Ovary (tissue), 9 donors: Measurements from ENCODE around the gene ATF3. TPM values are rescaled to one million over a fixed set of nuclear protein-coding genes. Genes with fewer than 3 reads are reported as not detected.

ENCODE experiments used
- DNase-seq, 5 donors: peaks; one replicate each; pipeline ENCODE4 v3.0.0-alpha.2; 2019 to 2020
- H3K27ac ChIP-seq, 2 donors: fragments of 200-600 bp; one replicate each; pipeline versions ENCODE4 v1.5.1 to v1.8.0; 2019 to 2022
- H3K27me3 ChIP-seq: fragments of 200-600 bp; one replicate; pipeline ENCODE4 v1.8.0; 2022
- H3K36me3 ChIP-seq: fragments of 200-600 bp; sonication (generic); one replicate; pipeline ENCODE4 v1.5.1; 2019
- H3K4me1 ChIP-seq: one replicate; pipeline ENCODE4 v1.8.1; 2013; ENCODE audit warnings: mild to moderate bottlenecking, moderate library complexity; ENCODE audit not compliant: insufficient read depth
- H3K4me3 ChIP-seq: fragments of 200-600 bp; sonication (generic); one replicate; pipeline ENCODE4 v1.5.1; 2017
- H3K9me3 ChIP-seq, 2 donors: fragments of 200-600 bp in 1 of 2; sonication (generic) in 1 of 2; one replicate each; pipeline versions ENCODE4 v1.5.1 to v1.8.1; 2013 to 2019; ENCODE audit warnings: mild to moderate bottlenecking in 1 of 2, moderate library complexity in 1 of 2
- EP300 ChIP-seq: sonication (generic); formaldehyde crosslinking; IDR thresholded peaks from one replicate; pipeline ENCODE4 v1.6.1; 2017; ENCODE audit warnings: antibody characterized with exemption
- POLR2A ChIP-seq: fragments of 450-650 bp; IDR thresholded peaks from one replicate; pipeline ENCODE4 v1.6.1; 2017; ENCODE audit warnings: antibody characterized with exemption, mild to moderate bottlenecking, moderate library complexity
- WGBS, 3 donors: extraction: QIAGEN DNeasy Blood & Tissue Kit in 1 of 3; methylation state at CpG; one replicate each; pipeline versions ENCODE4 v1.1.5 to v1.1.7; 2013 to 2017; 5-methylcytosine and 5-hydroxymethylcytosine counted together
- intact Hi-C, 4 donors: fragments of 100-400 bp; cut with DNase I; formaldehyde crosslinking; loops; one replicate each; pipeline versions ENCODE4 v1.11.0 to v1.15.1; 2022 to 2023
- polyA plus RNA-seq, 2 donors: library from polyadenylated mRNA; stranded (reverse); fragments of 200-250 nt in 1 of 2; fragments of 350-450 nt in 1 of 2; fragmentation: Illumina TruSeq in 1 of 2; extraction: RNeasy Lipid Tissue Mini Kit (QIAGEN cat#74804) in 1 of 2; gene quantifications; one replicate each; pipeline ENCODE4 v1.2.3, GENCODE V29; 2013 to 2014
- total RNA-seq, 7 donors: library from RNA; depleted of rRNA in 2 of 7; stranded (reverse); fragments of >200 nt in 2 of 7; fragmentation: NEBNext Ultra II Directional in 3 of 7; extraction: Animal tissue kit (Norgen Biotek cat#: 25700) in 3 of 7; gene quantifications; one replicate each; pipeline versions ENCODE4 v1.1.0 to v1.2.4, GENCODE V29; 2016 to 2023
- TF ChIP-seq, protein P1 (sequence below), 3 donors: fragments of 450-650 bp in 2 of 3; fragments of 200-600 bp in 1 of 3; IDR thresholded peaks; one replicate each; pipeline versions ENCODE4 v1.5.1 to v1.8.0; 2016 to 2022; ENCODE audit warnings: antibody characterized with exemption in 3 of 3, mild to moderate bottlenecking in 1 of 3
- donor health status: DM: no; HTN: no; CAD: no; lungs with moderate emphysema.
- donor health status: DM: no; HTN: no; CAD: no.
- donor health status: Bipolar disorder and iron deficiency.
- donor health status: DM: yes; HTN: yes; CAD: no.
- donor health status: DM: no; HTN: no; CAD: no.
- donor health status: DM: yes; HTN: yes; CAD: no.

The ATF3 gene
- total and polyA plus RNA-seq, 9 donors = 2.9 to 132 (median 19.4) TPM

DNA sequence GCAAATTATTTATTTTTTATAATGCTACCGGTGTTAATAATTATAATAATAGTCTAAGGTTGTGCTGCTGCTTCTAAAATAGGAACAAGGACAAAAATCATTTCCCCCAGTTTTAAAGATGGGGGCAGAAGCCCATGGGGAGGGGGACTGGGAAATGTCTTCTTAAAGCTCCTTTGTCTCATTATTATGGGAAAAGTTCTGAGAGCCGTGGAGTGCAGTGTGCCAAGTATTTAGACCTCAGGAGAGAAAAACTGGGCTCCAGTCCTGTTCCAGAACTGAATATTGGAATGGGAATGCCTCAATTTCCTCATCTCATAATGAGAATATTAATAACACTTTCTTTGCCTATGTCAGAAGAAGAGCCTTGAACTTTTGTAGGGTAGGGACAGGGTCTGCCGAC is 40.9 kb upstream of the ATF3 start:
- WGBS, 3 donors = 38 to 46% (median 41%) methylated on average over 3 of the region's 3 CpGs
- intact Hi-C loops = no loop called here
- no peak overlapping the region for H3K4me3 ChIP-seq
- no peaks in the 10 kb centered on the region for H3K4me1 ChIP-seq
- H3K27me3 ChIP-seq = no peaks in the 10 kb centered on the region
- no peaks in the 10 kb centered on the region for H3K9me3 ChIP-seq
- DNase-seq = no peak
- no peak overlapping the region for H3K27ac ChIP-seq
- TF ChIP-seq EP300 (no peak), POLR2A (no peak)
- TF ChIP-seq, protein P1, sequence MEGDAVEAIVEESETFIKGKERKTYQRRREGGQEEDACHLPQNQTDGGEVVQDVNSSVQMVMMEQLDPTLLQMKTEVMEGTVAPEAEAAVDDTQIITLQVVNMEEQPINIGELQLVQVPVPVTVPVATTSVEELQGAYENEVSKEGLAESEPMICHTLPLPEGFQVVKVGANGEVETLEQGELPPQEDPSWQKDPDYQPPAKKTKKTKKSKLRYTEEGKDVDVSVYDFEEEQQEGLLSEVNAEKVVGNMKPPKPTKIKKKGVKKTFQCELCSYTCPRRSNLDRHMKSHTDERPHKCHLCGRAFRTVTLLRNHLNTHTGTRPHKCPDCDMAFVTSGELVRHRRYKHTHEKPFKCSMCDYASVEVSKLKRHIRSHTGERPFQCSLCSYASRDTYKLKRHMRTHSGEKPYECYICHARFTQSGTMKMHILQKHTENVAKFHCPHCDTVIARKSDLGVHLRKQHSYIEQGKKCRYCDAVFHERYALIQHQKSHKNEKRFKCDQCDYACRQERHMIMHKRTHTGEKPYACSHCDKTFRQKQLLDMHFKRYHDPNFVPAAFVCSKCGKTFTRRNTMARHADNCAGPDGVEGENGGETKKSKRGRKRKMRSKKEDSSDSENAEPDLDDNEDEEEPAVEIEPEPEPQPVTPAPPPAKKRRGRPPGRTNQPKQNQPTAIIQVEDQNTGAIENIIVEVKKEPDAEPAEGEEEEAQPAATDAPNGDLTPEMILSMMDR (IDR thresholded peaks at IDR 0.05) = no peak
- no peaks in the 10 kb centered on the region for H3K36me3 ChIP-seq

DNA sequence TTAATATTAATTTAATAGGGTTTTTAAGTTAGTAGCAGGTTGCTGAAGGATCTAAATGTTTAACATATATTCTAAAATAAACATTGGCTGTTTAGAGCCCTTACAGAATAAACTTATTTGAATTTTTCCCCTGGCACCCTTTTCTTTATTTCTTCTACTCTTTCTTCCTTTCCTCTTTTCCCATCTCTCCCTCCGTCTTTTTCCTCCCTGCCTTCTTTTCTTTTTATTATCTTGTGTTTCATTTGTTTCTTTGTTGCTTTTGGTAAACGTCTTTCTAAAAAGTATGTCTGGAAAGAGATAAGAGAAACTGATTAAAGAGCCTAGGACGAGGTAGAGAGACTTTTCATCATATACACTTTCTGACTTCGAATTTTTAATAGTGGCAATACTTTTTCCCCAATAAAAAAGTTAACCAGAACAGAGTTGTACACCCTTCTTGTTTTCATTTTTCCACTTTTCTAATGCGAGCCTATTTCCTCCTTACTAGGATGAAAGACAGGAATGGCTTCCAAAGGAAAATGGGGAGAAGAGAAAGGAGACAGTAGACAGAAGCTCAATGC is 39.5 kb upstream of the ATF3 start:
- no peak for DNase-seq
- H3K4me1 ChIP-seq = no peaks in the 10 kb centered on the region
- H3K27ac ChIP-seq = no peak overlapping the region
- H3K4me3 ChIP-seq = no peak overlapping the region
- H3K27me3 ChIP-seq = no peaks in the 10 kb centered on the region
- WGBS, 3 donors = 56 to 71% (median 63%) methylated on average over 5 of the region's 5 CpGs
- H3K36me3 ChIP-seq = no peaks in the 10 kb centered on the region
- intact Hi-C loops = no loop called here
- no peaks in the 10 kb centered on the region for H3K9me3 ChIP-seq
- TF ChIP-seq EP300 = no peak
- TF ChIP-seq, protein P1 (IDR thresholded peaks at IDR 0.05) = no peak
- no peak for TF ChIP-seq POLR2A

DNA sequence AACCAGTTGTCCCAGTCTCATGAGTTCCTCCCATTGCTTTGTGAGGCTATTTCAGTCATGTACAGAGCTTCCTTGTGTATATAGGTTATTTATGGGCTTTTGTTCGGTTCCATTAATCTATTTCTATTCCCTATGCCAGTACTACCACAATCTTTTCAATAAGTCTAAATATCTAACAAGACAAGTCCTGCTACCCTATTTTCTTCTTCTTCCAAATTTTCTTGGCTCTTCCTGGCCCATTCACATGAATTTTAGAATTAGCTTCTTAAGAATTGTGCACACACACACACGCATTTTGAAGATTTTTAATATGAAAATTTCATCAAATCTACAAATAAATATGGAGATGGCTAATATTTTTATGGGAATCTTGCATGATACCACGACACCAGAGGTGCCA is 33.8 kb upstream of the ATF3 start:
- no peaks in the 10 kb centered on the region for H3K36me3 ChIP-seq
- no peaks in the 10 kb centered on the region for H3K9me3 ChIP-seq
- intact Hi-C loops = no loop called here
- H3K4me1 ChIP-seq = no peaks in the 10 kb centered on the region
- H3K27me3 ChIP-seq = no peaks in the 10 kb centered on the region
- H3K4me3 ChIP-seq = no peak overlapping the region
- 92 to 94% (median 93%) methylated on average over 3 of the region's 3 CpGs for WGBS, 3 donors
- no peak for DNase-seq
- H3K27ac ChIP-seq = no peak overlapping the region
- TF ChIP-seq, protein P1 (IDR thresholded peaks at IDR 0.05) = no peak
- TF ChIP-seq POLR2A (no peak), EP300 (no peak)

DNA sequence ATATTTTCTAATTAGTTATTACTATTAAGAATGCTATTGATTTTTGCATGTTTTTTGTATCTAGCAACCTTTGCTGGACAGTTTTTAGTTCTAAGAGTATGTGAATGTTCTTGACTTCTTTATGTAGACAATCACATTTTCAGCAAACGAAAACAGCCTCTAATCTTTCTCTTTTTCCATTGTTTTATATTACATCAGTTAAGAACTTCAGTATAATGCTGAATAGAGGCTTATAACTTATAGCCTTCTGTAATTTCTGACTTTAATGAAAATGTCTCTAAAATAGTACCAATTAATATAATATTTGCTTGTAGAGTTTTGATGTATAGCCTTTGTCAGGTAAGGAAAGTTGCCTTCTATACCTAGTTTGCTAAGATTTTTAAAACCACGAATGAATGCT is 33.2 kb upstream of the ATF3 start:
- no peaks in the 10 kb centered on the region for H3K4me1 ChIP-seq
- H3K9me3 ChIP-seq = no peaks in the 10 kb centered on the region
- 88 to 95% (median 93%) methylated on average over 2 of the region's 2 CpGs for WGBS, 3 donors
- H3K36me3 ChIP-seq = no peaks in the 10 kb centered on the region
- TF ChIP-seq EP300 = no peak
- TF ChIP-seq POLR2A = no peak
- TF ChIP-seq, protein P1 (IDR thresholded peaks at IDR 0.05) = no peak
- no peaks in the 10 kb centered on the region for H3K27me3 ChIP-seq
- intact Hi-C loops = no loop called here
- H3K4me3 ChIP-seq = no peak overlapping the region
- no peak for DNase-seq
- H3K27ac ChIP-seq = no peak overlapping the region
